MM.1S (cell line): Measurements from ENCODE around the gene HS2ST1.

Source experiments
- DNase-seq: peaks from one replicate; pipeline ENCODE4 v3.0.0-alpha.2; 2015
- H2AFZ ChIP-seq: fragments of 300-600 bp; sonication (generic); 2 replicates; pipeline ENCODE4 v1.6.0; 2016; ENCODE audit warnings: antibody characterized with exemption, low read length
- H3F3A ChIP-seq: fragments of 300-600 bp; sonication (generic); 2 replicates; pipeline ENCODE4 v1.6.1; 2016; ENCODE audit warnings: mild to moderate bottlenecking, antibody characterized with exemption, low read length, moderate library complexity, mixed read lengths; ENCODE audit not compliant: insufficient read depth
- H3K27ac ChIP-seq: fragments of 300-600 bp; sonication (generic); 2 replicates; pipeline ENCODE4 v1.5.1; 2016; ENCODE audit warnings: mild to moderate bottlenecking, low read length
- H3K27me3 ChIP-seq: fragments of 300-600 bp; sonication (generic); replicated peaks from 2 replicates; pipeline ENCODE4 v1.6.0; 2016; ENCODE audit warnings: low read length; ENCODE audit not compliant: insufficient read depth
- H3K36me3 ChIP-seq: fragments of 300-600 bp; sonication (generic); replicated peaks from 2 replicates; pipeline ENCODE4 v1.6.1; 2016; ENCODE audit warnings: mild to moderate bottlenecking, low read length, mixed read lengths; ENCODE audit not compliant: insufficient read depth
- H3K4me1 ChIP-seq: fragments of 300-600 bp; sonication (generic); 2 replicates; pipeline ENCODE4 v1.6.1; 2016; ENCODE audit warnings: low read length, mixed read lengths
- H3K4me2 ChIP-seq: fragments of 300-600 bp; sonication (generic); 2 replicates; pipeline ENCODE4 v1.6.0; 2016; ENCODE audit warnings: low read depth, low read length
- H3K4me3 ChIP-seq: fragments of 300-600 bp; sonication (generic); 2 replicates; pipeline ENCODE4 v1.5.1; 2016; ENCODE audit warnings: low read length, mixed read lengths
- H3K79me2 ChIP-seq: fragments of 300-600 bp; sonication (generic); 2 replicates; pipeline ENCODE4 v1.6.1; 2016; ENCODE audit warnings: mixed run types, low read length, mixed read lengths
- H3K9ac ChIP-seq: fragments of 300-600 bp; sonication (generic); 2 replicates; pipeline ENCODE4 v1.6.1; 2016; ENCODE audit warnings: low read length, mixed read lengths
- H3K9me2 ChIP-seq: fragments of 300-600 bp; sonication (generic); replicated peaks from 2 replicates; pipeline ENCODE4 v1.6.1; 2016; ENCODE audit warnings: mild to moderate bottlenecking, low read length, mixed read lengths; ENCODE audit not compliant: insufficient read depth
- H3K9me3 ChIP-seq: fragments of 300-600 bp; sonication (generic); replicated peaks from 2 replicates; pipeline ENCODE4 v1.6.1; 2016; ENCODE audit warnings: mild to moderate bottlenecking, low read length, mixed read lengths; ENCODE audit not compliant: insufficient read depth
- H4K20me1 ChIP-seq: fragments of 300-600 bp; sonication (generic); 2 replicates; pipeline ENCODE4 v1.6.1; 2016; ENCODE audit warnings: mild to moderate bottlenecking, low read length, moderate library complexity, mixed read lengths; ENCODE audit not compliant: insufficient read depth
- EZH2 ChIP-seq: fragments of 300-600 bp; sonication (generic); optimal IDR thresholded peaks from 2 replicates; pipeline ENCODE3; 2017; ENCODE audit warnings: low read depth, mild to moderate bottlenecking, antibody characterized with exemption, low read length, mixed read lengths
- EZH2phosphoT487 ChIP-seq: fragments of 300-600 bp; sonication (generic); IDR thresholded peaks from 2 replicates; pipeline ENCODE4 v1.6.1; 2018; ENCODE audit warnings: antibody characterized with exemption, low read length
- TF ChIP-seq, protein P1 (sequence below): fragments of 300-600 bp; sonication (generic); IDR thresholded peaks from 2 replicates; pipeline ENCODE4 v1.5.1; 2016; ENCODE audit warnings: antibody characterized with exemption, low read length, mixed read lengths

HS2ST1 gene

DNA sequence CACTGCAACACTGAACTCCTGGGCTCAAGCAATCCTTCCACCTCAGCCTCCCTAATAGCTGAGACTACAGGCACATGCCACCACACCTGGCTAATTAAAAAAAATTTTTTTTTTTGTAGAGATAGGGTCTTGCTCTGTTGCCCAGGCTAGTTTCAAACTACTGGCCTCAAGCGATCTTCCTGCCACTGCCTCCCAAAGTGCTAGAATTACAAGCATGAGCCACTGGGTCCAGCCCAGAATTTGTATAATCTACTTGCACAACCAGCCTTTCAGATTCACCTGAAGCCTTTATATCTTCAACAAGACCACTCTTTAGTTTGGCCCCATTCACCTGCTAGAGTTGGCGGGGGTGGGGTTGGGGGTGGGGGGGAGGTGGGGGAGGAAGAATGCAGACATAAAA is 232.6 kb downstream of the HS2ST1 start:
- peaks cover 13% of the 10 kb centered on the region for H3F3A ChIP-seq
- H3K79me2 ChIP-seq: no peaks in the 10 kb centered on the region
- peaks cover 15% of the 10 kb centered on the region for H3K4me1 ChIP-seq
- H3K27ac ChIP-seq: no peak overlapping the region
- H3K36me3 ChIP-seq: no peaks in the 10 kb centered on the region
- H2AFZ ChIP-seq: no peak overlapping the region
- TF ChIP-seq EZH2: no peak
- TF ChIP-seq, protein P1, sequence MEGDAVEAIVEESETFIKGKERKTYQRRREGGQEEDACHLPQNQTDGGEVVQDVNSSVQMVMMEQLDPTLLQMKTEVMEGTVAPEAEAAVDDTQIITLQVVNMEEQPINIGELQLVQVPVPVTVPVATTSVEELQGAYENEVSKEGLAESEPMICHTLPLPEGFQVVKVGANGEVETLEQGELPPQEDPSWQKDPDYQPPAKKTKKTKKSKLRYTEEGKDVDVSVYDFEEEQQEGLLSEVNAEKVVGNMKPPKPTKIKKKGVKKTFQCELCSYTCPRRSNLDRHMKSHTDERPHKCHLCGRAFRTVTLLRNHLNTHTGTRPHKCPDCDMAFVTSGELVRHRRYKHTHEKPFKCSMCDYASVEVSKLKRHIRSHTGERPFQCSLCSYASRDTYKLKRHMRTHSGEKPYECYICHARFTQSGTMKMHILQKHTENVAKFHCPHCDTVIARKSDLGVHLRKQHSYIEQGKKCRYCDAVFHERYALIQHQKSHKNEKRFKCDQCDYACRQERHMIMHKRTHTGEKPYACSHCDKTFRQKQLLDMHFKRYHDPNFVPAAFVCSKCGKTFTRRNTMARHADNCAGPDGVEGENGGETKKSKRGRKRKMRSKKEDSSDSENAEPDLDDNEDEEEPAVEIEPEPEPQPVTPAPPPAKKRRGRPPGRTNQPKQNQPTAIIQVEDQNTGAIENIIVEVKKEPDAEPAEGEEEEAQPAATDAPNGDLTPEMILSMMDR: no peak
- H3K9ac ChIP-seq: no peak overlapping the region
- H4K20me1 ChIP-seq: no peaks in the 10 kb centered on the region
- DNase-seq: no peak
- no peak overlapping the region for H3K4me2 ChIP-seq
- H3K4me3 ChIP-seq: no peak overlapping the region
- no peaks in the 10 kb centered on the region for H3K27me3 ChIP-seq
- no peaks in the 10 kb centered on the region for H3K9me2 ChIP-seq
- no peaks in the 10 kb centered on the region for H3K9me3 ChIP-seq

DNA sequence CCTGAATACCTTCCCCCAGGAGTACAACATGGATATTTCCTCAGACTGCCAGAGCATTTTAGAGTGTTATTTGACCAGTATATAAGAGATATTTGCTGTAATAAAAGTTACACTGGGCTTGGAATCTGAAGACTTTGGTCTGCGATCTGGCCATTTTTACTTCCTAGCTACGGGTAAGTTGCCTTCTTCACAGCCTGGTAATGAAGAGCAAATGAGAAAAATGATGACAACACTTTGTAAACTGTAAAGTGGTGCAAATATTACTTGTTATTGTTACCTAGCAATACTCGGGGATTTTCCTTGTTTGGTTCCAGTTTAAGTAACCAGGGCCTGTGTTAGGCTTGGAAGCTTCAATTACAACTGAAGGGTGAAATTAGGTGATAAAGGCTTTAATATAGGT is 233.4 kb downstream of the HS2ST1 start:
- no peaks in the 10 kb centered on the region for H3K27me3 ChIP-seq
- TF ChIP-seq, protein P1: no peak
- H3K9me2 ChIP-seq: no peaks in the 10 kb centered on the region
- no peak overlapping the region for H3K27ac ChIP-seq
- no peaks in the 10 kb centered on the region for H3K36me3 ChIP-seq
- DNase-seq: no peak
- H3K9me3 ChIP-seq: no peaks in the 10 kb centered on the region
- H4K20me1 ChIP-seq: no peaks in the 10 kb centered on the region
- no peak overlapping the region for H3K4me3 ChIP-seq
- H3K79me2 ChIP-seq: no peaks in the 10 kb centered on the region
- H2AFZ ChIP-seq: no peak overlapping the region
- no peak overlapping the region for H3K9ac ChIP-seq
- H3K4me2 ChIP-seq: no peak overlapping the region
- H3F3A ChIP-seq: peaks cover 18% of the 10 kb centered on the region
- peaks cover 19% of the 10 kb centered on the region for H3K4me1 ChIP-seq

DNA sequence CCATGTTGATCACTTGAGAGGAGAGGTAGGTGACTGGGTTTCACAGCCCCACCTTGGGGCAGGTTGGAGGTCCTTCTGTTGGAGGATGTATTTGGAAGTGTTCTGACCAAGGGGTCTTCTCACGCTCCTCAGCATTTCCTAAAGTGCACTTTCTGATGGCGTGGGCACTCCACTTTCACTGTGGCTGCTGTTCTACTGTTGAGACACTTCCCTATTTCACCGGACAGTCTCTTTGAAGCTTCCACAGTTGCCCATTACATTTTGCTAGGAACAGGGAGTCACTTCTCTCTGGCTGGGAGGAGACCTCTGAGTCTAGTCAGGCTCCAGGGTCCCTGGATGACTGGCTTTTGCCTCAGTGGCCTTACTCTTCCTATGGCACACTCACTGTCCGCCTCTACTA is 234.2 kb downstream of the HS2ST1 start:
- Histone ChIP-seq H3K9ac (no peak overlapping the region), H4K20me1 (no peaks in the 10 kb centered on the region), H3K9me2 (no peaks in the 10 kb centered on the region), H3K4me2 (no peak overlapping the region), H3K36me3 (no peaks in the 10 kb centered on the region), H3K4me1 (peaks cover 19% of the 10 kb centered on the region), H3K27me3 (no peaks in the 10 kb centered on the region), H3K4me3 (no peak overlapping the region), H3F3A (peaks cover 18% of the 10 kb centered on the region), H2AFZ (no peak overlapping the region), H3K27ac (no peak overlapping the region), H3K79me2 (no peaks in the 10 kb centered on the region), H3K9me3 (no peaks in the 10 kb centered on the region)
- no peak for TF ChIP-seq EZH2
- TF ChIP-seq EZH2phosphoT487: no peak
- TF ChIP-seq, protein P1: no peak
- DNase-seq: no peak
